ENCODE data around the gene TPD52L2. TPM values are rescaled to one million over a fixed set of nuclear protein-coding genes. Genes with fewer than 3 reads are reported as not detected.

The TPD52L2 gene
- total and polyA plus RNA-seq, 2 donors (not counting 1 experiment from before 2014, with no cell fraction given) = 39.9 to 41.3 TPM

GRCh38 chr20:63859166-63859699, 5.8 kb upstream of the TPD52L2 start:
- H3K36me3 ChIP-seq (replicated peaks in 1 of 2; ENCODE audit: control extremely low read depth in 1 of 2, control insufficient read depth in 1 of 2, extremely low read depth in 1 of 2, insufficient read depth in 2 of 2, low read length in 1 of 2) = peaks cover 0 to 4% of the 10 kb centered on the region in 2 experiments
- Mint-ChIP-seq H3K4me3 (peak overlapping the region; percentile 67), H3K27me3 (no peaks in the 10 kb centered on the region), H3K27ac (no peak overlapping the region), H3K4me1 (peaks cover 41% of the 10 kb centered on the region), H3K9me3 (ENCODE audit: insufficient read depth) (no peaks in the 10 kb centered on the region)
- DNase-seq = no peak
- H3K4me1 ChIP-seq (ENCODE audit: control insufficient read depth in 2 of 2, insufficient read depth in 2 of 2, low read length in 2 of 2) = peaks cover 29 to 44% of the 10 kb centered on the region in 2 donors
- peak overlapping the region; percentile 60 for H3K4me2 ChIP-seq (replicated peaks; ENCODE audit: low read depth, low read length, poor library complexity, severe bottlenecking)
- H2AFZ ChIP-seq (ENCODE audit: insufficient read depth, low read depth, low read length, poor library complexity, severe bottlenecking) = no peak overlapping the region
- H3K9ac ChIP-seq (ENCODE audit: low read length) = no peak overlapping the region
- H3K27ac ChIP-seq (ENCODE audit: low read length in 2 of 2) = no peak overlapping the region
- WGBS (ENCODE audit: insufficient coverage) = 41% methylated on average over 6 of the region's 7 CpGs
- H3K9me3 ChIP-seq (ENCODE audit: control extremely low read depth in 1 of 3, control insufficient read depth in 2 of 3, insufficient read depth in 1 of 3, low read length in 2 of 3) = no peaks in the 10 kb centered on the region
- H4K20me1 ChIP-seq (ENCODE audit: control insufficient read depth, insufficient read depth, low read length, poor library complexity, severe bottlenecking) = no peaks in the 10 kb centered on the region
- H3K27me3 ChIP-seq (replicated peaks in 1 of 4; ENCODE audit: control extremely low read depth in 1 of 4, control insufficient read depth in 3 of 4, insufficient read depth in 4 of 4, low read length in 3 of 4) = peaks cover 0 to 10% (median 4%) of the 10 kb centered on the region in 4 experiments
- ChIA-PET CTCF (no interaction called here), POLR2A (interaction anchor here (0.5 kb wide), 1 partner anchor 328 kb away, joined by 6 read pairs; no protein-coding TSS in a partner anchor)
- no peak for ATAC-seq (ENCODE audit: low read depth)
- no peak overlapping the region for H3K4me3 ChIP-seq (ENCODE audit: control extremely low read depth in 1 of 5, extremely low read depth in 1 of 5, insufficient read depth in 1 of 5, low read depth in 2 of 5, low read length in 4 of 5)
- TF ChIP-seq CTCF (IDR thresholded peaks at IDR 0.05) = no peak
- no peak for TF ChIP-seq EZH2 (IDR thresholded peaks at IDR 0.05; ENCODE audit: borderline replicate concordance, insufficient read depth, low read depth, low read length, poor library complexity, severe bottlenecking)
- intact Hi-C loops (cut with micrococcal nuclease) = no loop called here
- H3K79me2 ChIP-seq (ENCODE audit: control insufficient read depth, insufficient read depth, low read length) = peaks cover 5% of the 10 kb centered on the region

GRCh38 chr20:63860325-63861051, 4.6 kb upstream of the TPD52L2 start:
- no peak overlapping the region for H3K4me3 Mint-ChIP-seq
- H3K27ac Mint-ChIP-seq = no peak overlapping the region

More at GRCh38 chr20:63860325-63861051, 4.6 kb upstream of the TPD52L2 start:
- Mint-ChIP-seq H3K9me3 (ENCODE audit: insufficient read depth) (no peaks in the 10 kb centered on the region), H3K4me1 (peaks cover 41% of the 10 kb centered on the region), H3K27me3 (no peaks in the 10 kb centered on the region)
- H3K27ac ChIP-seq (ENCODE audit: low read length in 2 of 2) = no peak overlapping the region
- H3K79me2 ChIP-seq (ENCODE audit: control insufficient read depth, insufficient read depth, low read length) = peaks cover 9% of the 10 kb centered on the region
- DNase-seq = no peak
- 65% methylated on average over 15 of the region's 17 CpGs for WGBS (ENCODE audit: insufficient coverage)
- H3K9ac ChIP-seq (ENCODE audit: low read length) = no peak overlapping the region
- H3K4me2 ChIP-seq (replicated peaks; ENCODE audit: low read depth, low read length, poor library complexity, severe bottlenecking) = no peak overlapping the region
- intact Hi-C loops (cut with micrococcal nuclease) = no loop called here
- no peaks in the 10 kb centered on the region for H4K20me1 ChIP-seq (ENCODE audit: control insufficient read depth, insufficient read depth, low read length, poor library complexity, severe bottlenecking)
- no peak overlapping the region for H3K4me3 ChIP-seq (ENCODE audit: control extremely low read depth in 1 of 5, extremely low read depth in 1 of 5, insufficient read depth in 1 of 5, low read depth in 2 of 5, low read length in 4 of 5)
- TF ChIP-seq CTCF (IDR thresholded peaks at IDR 0.05) (no peak), EZH2 (IDR thresholded peaks at IDR 0.05; ENCODE audit: borderline replicate concordance, insufficient read depth, low read depth, low read length, poor library complexity, severe bottlenecking) (no peak)
- peaks cover 0 to 4% of the 10 kb centered on the region in 2 experiments for H3K36me3 ChIP-seq (replicated peaks in 1 of 2; ENCODE audit: control extremely low read depth in 1 of 2, control insufficient read depth in 1 of 2, extremely low read depth in 1 of 2, insufficient read depth in 2 of 2, low read length in 1 of 2)
- CTCF ChIA-PET = interaction anchor here (0.9 kb wide), 1 partner anchor 113 kb away, joined by 3 read pairs; no protein-coding TSS in a partner anchor
- no peak overlapping the region for H2AFZ ChIP-seq (ENCODE audit: insufficient read depth, low read depth, low read length, poor library complexity, severe bottlenecking)
- H3K27me3 ChIP-seq (replicated peaks in 1 of 4; ENCODE audit: control extremely low read depth in 1 of 4, control insufficient read depth in 3 of 4, insufficient read depth in 4 of 4, low read length in 3 of 4) = no peaks in the 10 kb centered on the region
- ATAC-seq (ENCODE audit: low read depth) = no peak
- peaks cover 26 to 35% of the 10 kb centered on the region in 2 donors for H3K4me1 ChIP-seq (ENCODE audit: control insufficient read depth in 2 of 2, insufficient read depth in 2 of 2, low read length in 2 of 2)
- POLR2A ChIA-PET = no interaction called here
- H3K9me3 ChIP-seq (ENCODE audit: control extremely low read depth in 1 of 3, control insufficient read depth in 2 of 3, insufficient read depth in 1 of 3, low read length in 2 of 3) = no peaks in the 10 kb centered on the region
